ENCODE results near the gene KAZALD1.

The KAZALD1 gene

GRCh38 chr10:101065481-101066145 lies 3.8 kb downstream of the KAZALD1 start:
- DNase-seq (ENCODE audit: extremely low read depth in 1 of 2, low read depth in 1 of 2) = no peak

- peak in 1 of 2 donors; percentile 25 for DNase-seq (ENCODE audit: extremely low read depth in 1 of 2, low read depth in 1 of 2)
Measured at GRCh38 chr10:101066146-101066895, 4.5 kb downstream of the KAZALD1 start.

GRCh38 chr10:101066896-101067355 lies 5.1 kb downstream of the KAZALD1 start:
- DNase-seq (ENCODE audit: extremely low read depth in 1 of 2, low read depth in 1 of 2) = no peak

- DNase-seq (ENCODE audit: extremely low read depth in 1 of 2, low read depth in 1 of 2) = peak in 1 of 2 donors; percentile 64
Measured at GRCh38 chr10:101067356-101068083, 5.7 kb downstream of the KAZALD1 start.

GRCh38 chr10:101069441-101069840 lies 7.7 kb downstream of the KAZALD1 start:
- no peak for DNase-seq (ENCODE audit: extremely low read depth in 1 of 2, low read depth in 1 of 2)

DNA sequence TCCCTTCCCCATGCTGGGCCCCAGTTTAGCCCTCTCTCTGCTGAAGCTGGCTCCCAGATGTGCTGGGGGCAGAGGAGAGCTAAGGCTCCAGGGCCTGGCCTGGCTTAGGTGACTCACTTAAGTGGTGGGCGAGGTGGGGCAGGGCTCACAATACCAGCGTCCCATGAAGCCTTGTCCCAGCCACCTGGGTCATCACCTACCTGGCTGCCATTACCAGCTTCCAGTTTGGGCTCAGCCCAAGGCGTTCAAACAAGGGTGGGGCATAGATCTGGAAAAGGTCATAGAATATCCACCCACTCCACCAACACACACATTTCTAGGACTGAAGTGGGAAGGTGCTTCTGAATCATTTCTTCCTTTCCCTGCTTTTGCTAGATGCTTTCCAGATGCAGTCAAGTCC lies 8.3 kb downstream of the KAZALD1 start:
- DNase-seq (ENCODE audit: extremely low read depth in 1 of 2, low read depth in 1 of 2) = no peak

DNA sequence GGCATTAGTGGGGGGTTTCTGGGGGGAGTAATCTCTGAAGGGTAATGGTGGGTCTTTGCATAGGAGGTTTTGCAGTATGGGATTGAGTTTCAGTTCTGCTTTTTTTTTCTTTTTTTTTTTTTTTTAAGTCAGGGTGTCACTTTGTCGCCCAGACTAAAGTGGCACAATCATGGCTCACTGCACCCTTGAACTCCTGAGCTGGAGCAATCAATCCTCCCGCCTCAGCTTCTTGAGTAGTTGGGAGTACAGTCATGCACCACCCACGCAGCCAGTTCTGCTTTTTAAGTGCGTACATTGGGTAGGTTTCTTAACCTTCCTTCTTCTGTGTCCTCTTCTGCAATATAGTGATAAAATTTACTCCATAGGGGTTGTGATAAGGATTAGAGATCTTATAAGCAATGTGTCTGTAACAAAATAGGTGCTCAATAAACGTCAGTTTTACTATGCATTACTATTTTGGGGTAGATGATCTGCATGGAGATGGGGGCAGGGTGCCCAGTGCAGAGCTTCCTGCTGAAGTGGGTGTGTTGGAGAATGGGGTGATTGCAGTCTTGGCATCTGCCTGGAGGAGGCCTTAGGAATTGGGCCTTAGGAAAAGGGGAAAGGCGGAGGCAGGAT lies 9.6 kb downstream of the KAZALD1 start:
- DNase-seq (ENCODE audit: extremely low read depth in 1 of 2, low read depth in 1 of 2) = peak in 1 of 2 donors; percentile 20

- DNase-seq (ENCODE audit: extremely low read depth in 1 of 2, low read depth in 1 of 2) = no peak
Measured at GRCh38 chr10:101071885-101072433, 10.2 kb downstream of the KAZALD1 start.

DNA sequence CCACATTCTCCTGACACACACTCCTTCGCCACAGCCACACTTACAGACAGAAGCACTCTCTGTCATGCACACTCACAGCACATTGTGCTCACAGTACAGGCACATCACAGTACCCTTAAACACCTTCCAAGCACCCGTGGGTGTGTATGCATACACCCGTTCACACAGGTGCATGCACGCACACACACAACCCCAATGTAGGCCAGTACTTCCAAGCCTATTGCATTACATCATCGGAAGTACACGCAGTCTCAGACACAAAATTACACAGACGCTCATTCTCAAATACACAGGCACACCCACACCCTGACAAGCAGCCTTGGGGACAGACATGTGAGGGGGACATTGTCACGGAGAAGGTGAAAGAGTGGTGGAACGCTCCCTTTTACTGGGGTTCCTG lies 11.1 kb downstream of the KAZALD1 start:
- DNase-seq (ENCODE audit: extremely low read depth in 1 of 2, low read depth in 1 of 2) = no peak

DNA sequence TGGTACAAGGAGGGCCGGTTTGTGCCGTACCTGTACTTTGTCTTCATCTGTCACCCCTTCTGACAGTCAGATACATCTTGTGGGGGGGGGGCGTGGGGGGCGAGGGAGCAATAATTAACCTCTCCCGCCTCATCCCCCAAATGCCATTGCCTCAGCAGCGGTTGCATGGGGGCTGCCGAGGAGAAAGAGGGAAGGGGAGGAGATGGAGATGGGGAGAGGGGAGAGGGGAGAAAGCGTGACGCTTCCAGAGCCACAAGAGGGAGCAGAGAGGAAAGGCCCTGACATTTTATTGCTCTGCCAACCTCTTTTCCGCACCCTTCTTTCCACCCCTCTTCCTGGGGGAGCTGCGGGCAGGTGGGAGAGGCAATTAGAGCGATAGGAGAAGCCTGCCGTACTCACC lies 11.8 kb downstream of the KAZALD1 start:
- no peak for DNase-seq (ENCODE audit: extremely low read depth in 1 of 2, low read depth in 1 of 2)

- DNase-seq (ENCODE audit: extremely low read depth in 1 of 2, low read depth in 1 of 2) = no peak
Measured at GRCh38 chr10:101075775-101076174, 14.0 kb downstream of the KAZALD1 start.

DNA sequence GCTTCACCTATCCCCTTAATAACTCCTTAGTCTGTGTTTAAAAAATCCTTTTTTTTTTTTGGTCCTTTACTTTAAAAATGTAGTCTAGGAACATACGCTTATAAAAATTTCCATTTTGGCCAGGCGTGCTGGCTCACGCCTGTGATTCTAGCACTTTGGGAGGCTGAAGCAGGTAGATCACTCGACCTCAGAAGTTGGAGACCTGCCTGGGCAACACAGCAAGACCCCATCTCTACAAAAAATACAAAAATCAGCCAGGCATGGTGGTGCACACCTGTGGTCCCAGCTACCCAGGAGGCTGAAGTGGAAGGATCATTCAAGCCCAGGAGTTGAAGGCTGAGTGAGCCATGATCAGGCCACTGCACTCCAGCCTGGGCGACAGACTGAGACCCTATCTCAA lies 14.8 kb downstream of the KAZALD1 start:
- DNase-seq (ENCODE audit: extremely low read depth in 1 of 2, low read depth in 1 of 2) = no peak

GRCh38 chr10:101079874-101080273 lies 18.1 kb downstream of the KAZALD1 start:
- DNase-seq (ENCODE audit: extremely low read depth in 1 of 2, low read depth in 1 of 2) = no peak

GRCh38 chr10:101080933-101081931 lies 19.4 kb downstream of the KAZALD1 start:
- DNase-seq (ENCODE audit: extremely low read depth in 1 of 2, low read depth in 1 of 2) = no peak

DNA sequence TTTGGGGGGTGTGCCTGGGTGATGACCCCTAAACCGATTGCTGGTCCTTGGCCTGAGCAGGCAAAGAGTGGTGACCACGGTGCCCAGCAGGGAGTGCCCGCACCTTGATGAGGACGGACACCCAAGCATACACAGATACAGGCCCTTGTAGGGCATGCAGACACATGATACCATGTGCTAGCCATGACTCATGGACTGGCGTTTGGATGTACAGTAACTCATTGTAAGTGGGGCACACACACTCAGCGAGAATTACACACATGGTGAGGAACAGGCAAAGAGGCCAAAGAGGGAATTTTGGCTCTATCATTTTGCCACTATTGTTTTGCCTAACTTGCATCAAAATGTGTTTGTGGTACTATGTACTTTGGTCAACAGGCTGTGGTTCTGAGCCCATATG lies 24.1 kb downstream of the KAZALD1 start:
- DNase-seq (ENCODE audit: extremely low read depth in 1 of 2, low read depth in 1 of 2) = no peak

- no peak for DNase-seq (ENCODE audit: extremely low read depth in 1 of 2, low read depth in 1 of 2)
Measured at GRCh38 chr10:101087376-101087775, 25.6 kb downstream of the KAZALD1 start.

DNA sequence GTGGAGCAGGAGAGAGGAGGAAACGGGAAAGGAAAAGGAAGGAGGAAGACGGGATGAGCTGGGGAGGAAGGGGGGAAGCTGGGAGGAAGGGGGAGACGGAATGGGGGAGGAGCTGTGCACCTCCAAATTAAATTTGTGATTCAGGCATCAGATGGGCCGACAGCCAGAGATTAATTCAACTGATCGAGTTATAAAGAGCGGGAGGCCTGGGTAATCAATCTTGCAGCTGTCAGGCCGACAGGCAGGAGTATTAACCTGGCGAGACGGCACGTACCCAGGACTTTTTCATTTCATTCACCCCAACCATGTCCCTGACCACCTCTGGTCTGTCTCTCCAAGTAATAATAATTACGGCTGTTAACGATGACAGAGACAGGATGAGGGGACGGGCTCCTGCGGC lies 26.2 kb downstream of the KAZALD1 start:
- no peak for DNase-seq (ENCODE audit: extremely low read depth in 1 of 2, low read depth in 1 of 2)

GRCh38 chr10:101089520-101090299 lies 27.9 kb downstream of the KAZALD1 start:
- no peak for DNase-seq (ENCODE audit: extremely low read depth in 1 of 2, low read depth in 1 of 2)

- DNase-seq (ENCODE audit: extremely low read depth in 1 of 2, low read depth in 1 of 2) = no peak
Measured at GRCh38 chr10:101090597-101090996, 28.8 kb downstream of the KAZALD1 start.
